Dedifferentiated amniotic fluid mesenchymal stem cell (primary cell): ENCODE data around the gene SLC45A2.
"Not testable (repeated sequence)": the region's sequence is repeated elsewhere in the genome, so short reads cannot be mapped to it uniquely, and the experiment has no call there.

ENCODE experiments used
- DNase-seq: peaks from one replicate; pipeline ENCODE4 v3.0.0-alpha.2; 2016; ENCODE audit errors: extremely low spot score

Gene SLC45A2

GRCh38 chr5:33966805-33967204 is 17.7 kb downstream of the SLC45A2 start:
- no peak for DNase-seq

- DNase-seq, result no peak
Measured at GRCh38 chr5:33964132-33964700, 20.3 kb downstream of the SLC45A2 start.

- no peak for DNase-seq
Measured at GRCh38 chr5:33958176-33958575, 26.3 kb downstream of the SLC45A2 start.

DNA sequence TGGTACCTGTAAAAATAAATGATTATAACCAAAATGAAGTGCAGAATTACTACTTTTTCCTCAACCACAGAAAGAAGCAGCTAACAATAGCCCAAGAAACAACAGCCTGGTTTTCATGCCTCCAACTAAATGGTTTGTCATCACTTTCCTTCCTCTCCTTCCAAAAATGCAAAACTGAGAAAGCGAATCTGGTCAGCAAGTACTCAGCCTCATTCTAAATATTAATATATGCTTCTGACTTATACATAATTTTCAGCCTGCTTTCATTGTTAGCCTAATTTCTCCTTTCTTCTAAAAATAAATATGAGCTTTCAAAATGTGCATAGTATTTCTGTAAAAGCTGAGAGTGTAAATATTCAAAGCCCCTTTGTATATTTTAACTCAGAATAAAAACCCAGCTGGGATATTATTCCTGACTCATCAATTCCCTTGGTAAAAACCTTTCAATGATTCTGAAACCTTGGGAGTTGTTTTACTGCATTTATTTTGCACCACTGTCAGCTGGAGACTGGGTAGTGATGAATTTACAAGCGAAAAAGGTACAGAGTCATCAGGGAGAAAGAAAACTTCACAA is 26.8 kb downstream of the SLC45A2 start:
- DNase-seq, result no peak

DNA sequence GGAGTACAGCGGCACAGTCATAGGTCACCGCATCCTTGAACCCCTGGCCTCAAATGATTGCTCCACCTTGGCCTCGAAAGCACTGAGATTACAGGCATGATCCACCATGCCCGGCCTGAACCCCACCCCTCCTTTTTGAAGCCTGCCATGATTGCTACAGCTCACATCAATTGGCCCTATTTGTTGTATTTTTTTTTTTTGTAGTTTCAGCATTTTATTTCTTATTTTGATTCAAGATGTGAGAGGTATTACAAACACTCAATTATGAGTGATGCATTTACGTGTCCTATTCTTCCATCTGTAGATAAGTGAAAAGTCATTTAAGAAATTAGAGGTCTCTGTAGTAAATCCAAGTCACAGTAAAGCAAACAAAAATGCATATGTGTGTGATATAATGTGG is 32.3 kb downstream of the SLC45A2 start:
- DNase-seq, result not testable (repeated sequence)

GRCh38 chr5:33944543-33945132 is 39.9 kb downstream of the SLC45A2 start:
- no peak for DNase-seq

GRCh38 chr5:33941090-33941489 is 43.4 kb downstream of the SLC45A2 start:
- no peak for DNase-seq

- DNase-seq, result no peak
Measured at GRCh38 chr5:33939556-33940262, 44.8 kb downstream of the SLC45A2 start.

DNA sequence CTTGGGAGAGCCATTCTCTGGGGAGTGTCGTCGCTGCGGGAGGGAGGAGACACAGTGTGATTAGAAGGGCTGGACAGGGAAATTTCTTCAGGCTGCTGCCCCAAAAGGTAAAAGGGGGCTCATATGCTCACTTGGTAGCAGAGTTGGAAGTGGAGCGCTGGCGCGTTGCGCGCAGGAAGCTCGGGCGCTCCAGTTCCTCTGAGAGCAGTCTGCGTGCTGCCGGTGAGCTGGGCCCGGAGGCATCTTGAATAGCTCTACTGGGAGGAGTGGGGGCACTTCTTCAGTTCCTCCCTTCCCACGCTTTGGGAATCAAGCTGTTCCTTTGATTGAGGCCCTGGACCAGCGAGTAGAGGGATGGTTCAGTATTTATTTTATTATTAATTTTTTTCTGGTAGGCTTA is 45.6 kb downstream of the SLC45A2 start:
- no peak for DNase-seq

GRCh38 chr5:33938507-33938796 is 46.0 kb downstream of the SLC45A2 start:
- DNase-seq, result no peak

- DNase-seq, result no peak
Measured at GRCh38 chr5:33937707-33938506, 46.6 kb downstream of the SLC45A2 start.

GRCh38 chr5:33937017-33937706 is 47.3 kb downstream of the SLC45A2 start:
- DNase-seq, result no peak

GRCh38 chr5:33936381-33937016 is 48.0 kb downstream of the SLC45A2 start, which contains the start of gene RXFP3:
RXFP3 (plus strand) TSS chr5:33936386; CDS start chr5:33936741, 355 bp downstream.
- DNase-seq, result no peak

DNA sequence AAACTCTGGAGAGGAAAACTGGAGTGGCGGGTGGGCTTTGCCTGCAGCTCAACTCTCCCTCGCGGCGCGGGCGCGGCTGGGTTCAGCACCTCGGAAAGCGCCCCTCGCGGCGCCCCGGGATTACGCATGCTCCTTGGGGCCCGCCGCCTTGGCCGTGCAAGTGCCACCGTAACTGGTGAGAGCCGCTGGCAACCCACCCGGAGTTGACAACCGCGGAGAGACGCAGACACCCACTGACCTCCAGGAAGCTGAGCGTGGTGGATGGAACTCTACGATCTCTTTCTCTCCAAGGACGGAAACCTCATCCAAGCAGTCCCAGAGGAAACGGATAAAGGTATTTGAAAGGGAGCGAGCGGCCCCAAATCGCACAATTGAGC is 48.5 kb downstream of the SLC45A2 start:
- DNase-seq, result peak; percentile 48

DNA sequence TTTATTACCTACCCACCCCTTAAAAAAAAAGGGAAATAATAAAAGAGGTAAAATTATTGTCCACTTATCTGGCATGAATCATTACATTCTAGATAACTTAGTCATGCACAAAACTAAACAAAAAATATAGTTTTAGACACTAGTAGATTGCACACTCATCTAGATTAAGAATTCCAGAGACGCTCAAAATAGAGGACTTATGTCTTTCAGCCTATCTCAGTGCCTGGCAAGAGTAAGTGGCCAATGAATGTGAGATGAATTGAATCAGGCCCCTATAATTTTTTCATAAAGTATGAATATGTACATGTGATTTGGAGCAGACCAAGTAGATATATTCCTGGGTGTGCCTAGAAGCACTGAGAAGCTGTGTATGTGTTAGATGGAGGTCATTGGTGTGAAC is 50.3 kb downstream of the SLC45A2 start:
- no peak for DNase-seq

- no peak for DNase-seq
Measured at GRCh38 chr5:33933723-33934169, 50.7 kb downstream of the SLC45A2 start.

DNA sequence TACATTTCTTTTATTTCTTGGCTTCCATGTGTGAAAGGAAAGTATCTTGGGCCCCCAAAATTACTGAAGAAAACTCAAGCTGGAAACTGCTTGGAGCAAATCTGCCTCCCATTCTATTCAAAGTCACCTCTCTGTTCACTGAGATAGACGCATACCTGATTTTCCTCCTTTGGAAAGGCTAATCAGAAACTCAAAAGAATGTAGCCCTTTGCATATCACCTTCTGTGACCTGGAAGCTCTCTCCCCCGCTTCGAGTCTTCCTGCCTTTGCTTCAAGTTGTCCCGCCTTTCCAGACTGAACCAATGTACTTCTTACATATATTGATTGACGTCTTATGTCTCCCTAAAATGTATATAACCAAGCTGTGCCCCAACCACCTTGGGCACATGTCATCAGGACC is 53.4 kb downstream of the SLC45A2 start:
- DNase-seq, result no peak

DNA sequence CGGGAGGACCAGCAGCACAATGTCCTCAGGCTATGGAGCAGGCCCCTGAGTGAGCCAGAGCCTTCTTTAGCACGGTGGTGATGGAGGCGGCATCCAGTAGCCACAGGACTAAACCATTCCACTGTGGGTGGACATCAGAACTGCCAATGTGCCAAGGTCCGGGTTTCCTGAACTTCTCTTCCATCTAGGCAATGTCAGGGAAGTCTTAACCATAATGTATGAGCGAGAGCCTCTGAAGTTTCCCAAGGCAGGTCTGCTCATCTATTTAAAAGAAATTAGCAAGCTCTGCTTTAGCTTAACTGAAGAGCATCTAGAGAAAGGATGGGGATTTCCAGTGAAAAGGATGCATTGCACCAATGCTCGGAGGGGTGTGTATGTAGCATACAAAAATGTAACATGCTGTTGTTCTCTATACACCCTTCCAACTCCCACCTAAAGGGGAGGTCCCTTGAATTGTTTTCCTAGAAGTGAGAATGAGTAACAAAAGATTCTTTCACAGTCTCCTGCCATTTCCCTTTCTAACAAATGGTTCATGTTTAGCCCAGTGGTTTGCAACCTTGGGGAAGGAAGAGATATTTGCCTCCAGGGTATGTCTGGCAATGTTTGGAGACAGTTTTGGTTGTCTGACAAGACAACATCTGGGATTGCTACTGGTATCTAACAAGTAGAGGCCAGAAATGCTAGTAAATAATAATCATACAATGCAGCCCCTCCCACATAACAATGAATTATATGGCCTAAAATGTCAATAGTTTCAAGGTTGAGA is 54.4 kb downstream of the SLC45A2 start:
- no peak for DNase-seq

- no peak for DNase-seq
Measured at GRCh38 chr5:33928283-33928682, 56.2 kb downstream of the SLC45A2 start.

DNA sequence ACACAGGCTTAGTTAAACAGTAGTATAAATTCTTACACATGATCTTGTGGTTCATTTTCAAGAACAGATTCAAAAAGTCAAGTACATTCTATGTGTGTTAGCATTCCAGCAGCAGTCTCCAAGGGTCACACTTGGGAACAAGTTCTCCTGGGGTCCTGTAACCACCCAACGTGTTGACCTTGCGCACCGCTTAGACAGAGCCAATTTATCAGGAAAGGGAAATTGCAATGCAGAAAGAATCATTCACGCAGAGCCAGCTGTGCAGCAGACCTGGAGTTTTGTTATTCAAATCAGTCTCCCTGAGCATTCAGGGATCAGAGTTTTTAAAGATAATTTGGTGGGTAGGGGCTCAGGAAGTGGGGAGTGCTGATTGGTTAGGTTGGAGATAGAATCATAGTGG is 56.8 kb downstream of the SLC45A2 start:
- no peak for DNase-seq
